Stomach smooth muscle (tissue), 2 donors: ENCODE results near the gene ENTPD5.
A peak's percentile ranks its signal among the peaks of the same experiment; 100 is the strongest.

Experiments used
- H3K27ac ChIP-seq: one replicate; pipeline ENCODE4 v1.7.0; 2013; ENCODE audit warnings: mild to moderate bottlenecking, low read length, inconsistent platforms
- H3K27me3 ChIP-seq, 2 donors: one replicate each; pipeline ENCODE4 v1.7.0; 2013; ENCODE audit warnings: low read length in 2 of 2; ENCODE audit not compliant: insufficient read depth in 2 of 2, control insufficient read depth in 1 of 2
- H3K36me3 ChIP-seq, 2 donors: one replicate each; pipeline ENCODE4 v1.7.0; 2013; ENCODE audit warnings: low read length in 2 of 2; ENCODE audit not compliant: control insufficient read depth in 2 of 2, insufficient read depth in 2 of 2
- H3K4me1 ChIP-seq: one replicate; pipeline ENCODE4 v1.7.0; 2013; ENCODE audit warnings: low read length; ENCODE audit not compliant: control insufficient read depth, insufficient read depth
- H3K4me3 ChIP-seq, 2 donors: one replicate each; pipeline ENCODE4 v1.7.0; 2013; ENCODE audit warnings: low read length in 2 of 2
- H3K9ac ChIP-seq, 2 donors: one replicate each; pipeline ENCODE4 v1.7.0; 2013; ENCODE audit warnings: low read length in 2 of 2, mild to moderate bottlenecking in 1 of 2
- H3K9me3 ChIP-seq, 2 donors: one replicate each; pipeline ENCODE4 v1.7.0; 2013; ENCODE audit warnings: low read length in 2 of 2; ENCODE audit not compliant: control insufficient read depth in 2 of 2
- donor health status: healthy.
- donor health status: Pancreatic carcinoma.

The ENTPD5 gene

GRCh38 chr14:74018586-74019407 is at the start of gene ENTPD5, which contains the start of gene BBOF1:
TSS of gene ENTPD5 (minus strand) at chr14:74019288. CDS start at chr14:73988102, 31,186 bp downstream.
TSS of gene BBOF1 (plus strand) at chr14:74019349. CDS start at chr14:74019479, 130 bp downstream.
- Histone ChIP-seq H3K9ac (peak within 1 kb of the TSS; percentile 92 to 94), H3K27me3 (no peaks in the 10 kb centered on the region)

GRCh38 chr14:74065746-74066575 is 46.9 kb upstream of the ENTPD5 start:
- no peak overlapping the region for H3K9ac ChIP-seq
- H3K4me3 ChIP-seq, result no peak overlapping the region
- H3K27me3 ChIP-seq, result no peaks in the 10 kb centered on the region
- no peak overlapping the region for H3K27ac ChIP-seq
- H3K36me3 ChIP-seq, result peaks cover 27 to 42% of the 10 kb centered on the region in 2 donors
- H3K9me3 ChIP-seq, result no peaks in the 10 kb centered on the region
- H3K4me1 ChIP-seq, result no peaks in the 10 kb centered on the region

More at GRCh38 chr14:74018586-74019407, at the start of gene ENTPD5, which contains the start of gene BBOF1:
- Histone ChIP-seq H3K4me1 (peaks cover 10% of the 10 kb centered on the region), H3K4me3 (peak within 1 kb of the TSS; percentile 86 to 93), H3K9me3 (no peaks in the 10 kb centered on the region), H3K36me3 (no peaks in the 10 kb centered on the region), H3K27ac (peak within 1 kb of the TSS; percentile 94)

- Histone ChIP-seq H3K27me3 (no peaks in the 10 kb centered on the region), H3K4me1 (no peaks in the 10 kb centered on the region), H3K27ac (no peak overlapping the region), H3K9ac (no peak overlapping the region), H3K9me3 (no peaks in the 10 kb centered on the region), H3K4me3 (no peak overlapping the region), H3K36me3 (peaks cover 26 to 45% of the 10 kb centered on the region in 2 donors)
Measured at GRCh38 chr14:74064883-74065282, 45.8 kb upstream of the ENTPD5 start.

- Histone ChIP-seq H3K27ac (no peak overlapping the region), H3K9me3 (no peaks in the 10 kb centered on the region), H3K4me3 (no peak overlapping the region), H3K4me1 (no peaks in the 10 kb centered on the region), H3K9ac (no peak overlapping the region), H3K27me3 (no peaks in the 10 kb centered on the region), H3K36me3 (peaks cover 26 to 45% of the 10 kb centered on the region in 2 donors)
Measured at GRCh38 chr14:74064426-74064825, 45.3 kb upstream of the ENTPD5 start.

- H3K27me3 ChIP-seq, result no peaks in the 10 kb centered on the region
- H3K4me1 ChIP-seq, result no peaks in the 10 kb centered on the region
- no peak overlapping the region for H3K4me3 ChIP-seq
- no peak overlapping the region for H3K27ac ChIP-seq
- no peak overlapping the region for H3K9ac ChIP-seq
- peaks cover 21 to 41% of the 10 kb centered on the region in 2 donors for H3K36me3 ChIP-seq
- H3K9me3 ChIP-seq, result no peaks in the 10 kb centered on the region
Measured at GRCh38 chr14:74062809-74063150, 43.7 kb upstream of the ENTPD5 start.

- no peaks in the 10 kb centered on the region for H3K4me1 ChIP-seq
- peaks cover 0 to 5% of the 10 kb centered on the region in 2 donors for H3K36me3 ChIP-seq
- no peaks in the 10 kb centered on the region for H3K27me3 ChIP-seq
- no peak overlapping the region for H3K27ac ChIP-seq
- no peaks in the 10 kb centered on the region for H3K9me3 ChIP-seq
- no peak overlapping the region for H3K4me3 ChIP-seq
- H3K9ac ChIP-seq, result no peak overlapping the region
Measured at GRCh38 chr14:74049876-74050495, 30.9 kb upstream of the ENTPD5 start.

GRCh38 chr14:74048281-74048680 is 29.2 kb upstream of the ENTPD5 start:
- H3K9me3 ChIP-seq, result no peaks in the 10 kb centered on the region
- H3K9ac ChIP-seq, result no peak overlapping the region
- no peak overlapping the region for H3K4me3 ChIP-seq
- no peaks in the 10 kb centered on the region for H3K4me1 ChIP-seq
- H3K27me3 ChIP-seq, result no peaks in the 10 kb centered on the region
- H3K27ac ChIP-seq, result no peak overlapping the region
- peaks cover 0 to 5% of the 10 kb centered on the region in 2 donors for H3K36me3 ChIP-seq

- H3K9ac ChIP-seq, result no peak overlapping the region
- no peaks in the 10 kb centered on the region for H3K9me3 ChIP-seq
- no peak overlapping the region for H3K4me3 ChIP-seq
- H3K36me3 ChIP-seq, result peaks cover 0 to 7% of the 10 kb centered on the region in 2 donors
- H3K4me1 ChIP-seq, result no peaks in the 10 kb centered on the region
- H3K27ac ChIP-seq, result no peak overlapping the region
- no peaks in the 10 kb centered on the region for H3K27me3 ChIP-seq
Measured at GRCh38 chr14:74045522-74045921, 26.4 kb upstream of the ENTPD5 start.

- Histone ChIP-seq H3K36me3 (peaks cover 0 to 2% of the 10 kb centered on the region in 2 donors), H3K4me1 (no peaks in the 10 kb centered on the region), H3K27me3 (no peaks in the 10 kb centered on the region), H3K4me3 (no peak overlapping the region), H3K9ac (no peak overlapping the region), H3K9me3 (no peaks in the 10 kb centered on the region), H3K27ac (no peak overlapping the region)
Measured at GRCh38 chr14:74042296-74042695, 23.2 kb upstream of the ENTPD5 start.

GRCh38 chr14:74038020-74038859 is 19.2 kb upstream of the ENTPD5 start:
- H3K4me3 ChIP-seq, result no peak overlapping the region
- H3K36me3 ChIP-seq, result peaks cover 0 to 2% of the 10 kb centered on the region in 2 donors
- no peaks in the 10 kb centered on the region for H3K9me3 ChIP-seq
- H3K9ac ChIP-seq, result no peak overlapping the region
- no peaks in the 10 kb centered on the region for H3K4me1 ChIP-seq
- H3K27ac ChIP-seq, result no peak overlapping the region
- no peaks in the 10 kb centered on the region for H3K27me3 ChIP-seq
